PFSK-1 (cell line): ENCODE data around the gene RWDD4.

Source experiments
- POLR2AphosphoS5 ChIP-seq: IDR thresholded peaks from 2 replicates; pipeline ENCODE4 v1.6.1; 2012; ENCODE audit warnings: low read depth, mild to moderate bottlenecking, control low read depth, low read length, moderate library complexity
- TF ChIP-seq, protein P1 (sequence below), 2 experiments: IDR thresholded peaks; 2 replicates each; pipeline versions ENCODE4 v1.6.1 to v1.8.0; 2011 to 2012; ENCODE audit warnings: low read depth in 2 of 2, low read length in 2 of 2, control low read depth in 1 of 2, inconsistent platforms in 1 of 2, mild to moderate bottlenecking in 1 of 2, moderate library complexity in 1 of 2; ENCODE audit not compliant: insufficient read depth in 1 of 2

GRCh38 chr4:183631577-183632198, 27.3 kb downstream of the RWDD4 start:
- no peak for TF ChIP-seq POLR2AphosphoS5
- TF ChIP-seq, protein P1, sequence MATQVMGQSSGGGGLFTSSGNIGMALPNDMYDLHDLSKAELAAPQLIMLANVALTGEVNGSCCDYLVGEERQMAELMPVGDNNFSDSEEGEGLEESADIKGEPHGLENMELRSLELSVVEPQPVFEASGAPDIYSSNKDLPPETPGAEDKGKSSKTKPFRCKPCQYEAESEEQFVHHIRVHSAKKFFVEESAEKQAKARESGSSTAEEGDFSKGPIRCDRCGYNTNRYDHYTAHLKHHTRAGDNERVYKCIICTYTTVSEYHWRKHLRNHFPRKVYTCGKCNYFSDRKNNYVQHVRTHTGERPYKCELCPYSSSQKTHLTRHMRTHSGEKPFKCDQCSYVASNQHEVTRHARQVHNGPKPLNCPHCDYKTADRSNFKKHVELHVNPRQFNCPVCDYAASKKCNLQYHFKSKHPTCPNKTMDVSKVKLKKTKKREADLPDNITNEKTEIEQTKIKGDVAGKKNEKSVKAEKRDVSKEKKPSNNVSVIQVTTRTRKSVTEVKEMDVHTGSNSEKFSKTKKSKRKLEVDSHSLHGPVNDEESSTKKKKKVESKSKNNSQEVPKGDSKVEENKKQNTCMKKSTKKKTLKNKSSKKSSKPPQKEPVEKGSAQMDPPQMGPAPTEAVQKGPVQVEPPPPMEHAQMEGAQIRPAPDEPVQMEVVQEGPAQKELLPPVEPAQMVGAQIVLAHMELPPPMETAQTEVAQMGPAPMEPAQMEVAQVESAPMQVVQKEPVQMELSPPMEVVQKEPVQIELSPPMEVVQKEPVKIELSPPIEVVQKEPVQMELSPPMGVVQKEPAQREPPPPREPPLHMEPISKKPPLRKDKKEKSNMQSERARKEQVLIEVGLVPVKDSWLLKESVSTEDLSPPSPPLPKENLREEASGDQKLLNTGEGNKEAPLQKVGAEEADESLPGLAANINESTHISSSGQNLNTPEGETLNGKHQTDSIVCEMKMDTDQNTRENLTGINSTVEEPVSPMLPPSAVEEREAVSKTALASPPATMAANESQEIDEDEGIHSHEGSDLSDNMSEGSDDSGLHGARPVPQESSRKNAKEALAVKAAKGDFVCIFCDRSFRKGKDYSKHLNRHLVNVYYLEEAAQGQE (IDR thresholded peaks at IDR 0.05; ENCODE audit: insufficient read depth in 1 of 2, low read depth in 2 of 2, low read length in 2 of 2) = no peak
